GM12892 (cell line): ENCODE measurements around the gene FAM151A. TPM values are rescaled to one million over a fixed set of nuclear protein-coding genes. Genes with fewer than 3 reads are reported as not detected.

Experiments
- DNase-seq: peaks from one replicate; pipeline ENCODE4 v3.0.0; 2011; ENCODE audit not compliant: insufficient read length
- FAIRE-seq: peaks from 2 replicates; lab custom pipeline; 2011; peaks lifted over from hg19 to GRCh38; lab: Jason Lieb, UNC
- POLR2A ChIP-seq: IDR thresholded peaks from 2 replicates; pipeline ENCODE4 v1.6.1; 2011; ENCODE audit warnings: low read depth, low read length, control low read depth
- POLR2AphosphoS5 ChIP-seq: IDR thresholded peaks from 2 replicates; pipeline ENCODE4 v1.6.1; 2011; ENCODE audit warnings: low read depth, low read length, control low read depth
- TAF1 ChIP-seq: IDR thresholded peaks from 2 replicates; pipeline ENCODE4 v1.6.1; 2011; ENCODE audit warnings: low read depth, mild to moderate bottlenecking, control low read depth, low read length, borderline replicate concordance
- polyA plus RNA-seq: library from polyadenylated mRNA; unstranded; fragments of >200 nt; gene quantifications from one replicate; pipeline ENCODE4 v1.2.1, GENCODE V29; 2012; ENCODE audit warnings: missing spikeins, inconsistent platforms; ENCODE audit not compliant: missing spikeins

The FAM151A gene
- not detected for polyA plus RNA-seq

GRCh38 chr1:54623216-54624007, at the start of gene FAM151A:
Gene FAM151A (minus strand): TSS chr1:54623525. CDS start chr1:54623395, 130 bp downstream.
- FAIRE-seq (no peak), DNase-seq (no peak)
- TF ChIP-seq POLR2A (no peak), TAF1 (no peak), POLR2AphosphoS5 (no peak)

GRCh38 chr1:54671985-54672608, 48.8 kb upstream of the FAM151A start:
- DNase-seq (peak; percentile 53), FAIRE-seq (peak; percentile 94)
- TF ChIP-seq POLR2AphosphoS5 (no peak), POLR2A (no peak), TAF1 (no peak)

GRCh38 chr1:54668567-54668966, 45.2 kb upstream of the FAM151A start:
- TF ChIP-seq TAF1 (no peak), POLR2AphosphoS5 (no peak), POLR2A (no peak)
- DNase-seq (no peak), FAIRE-seq (no peak)

GRCh38 chr1:54667797-54668196, 44.5 kb upstream of the FAM151A start:
- no peak for FAIRE-seq
- TF ChIP-seq POLR2AphosphoS5 (no peak), TAF1 (no peak), POLR2A (no peak)
- no peak for DNase-seq

GRCh38 chr1:54666333-54666732, 43.0 kb upstream of the FAM151A start:
- TF ChIP-seq POLR2AphosphoS5 (no peak), POLR2A (no peak), TAF1 (no peak)
- FAIRE-seq: no peak
- DNase-seq: no peak

GRCh38 chr1:54665852-54666251, 42.5 kb upstream of the FAM151A start:
- FAIRE-seq (no peak), DNase-seq (no peak)
- no peak for TF ChIP-seq POLR2A
- no peak for TF ChIP-seq POLR2AphosphoS5
- TF ChIP-seq TAF1: no peak

- DNase-seq (no peak), FAIRE-seq (no peak)
- TF ChIP-seq POLR2A (no peak), TAF1 (no peak), POLR2AphosphoS5 (no peak)
These were observed 41.0 kb upstream of the FAM151A start for GRCh38 chr1:54664364-54664763.

- TF ChIP-seq POLR2A (no peak), TAF1 (no peak), POLR2AphosphoS5 (no peak)
- DNase-seq (no peak), FAIRE-seq (no peak)
These were observed 40.4 kb upstream of the FAM151A start for GRCh38 chr1:54663725-54664124.

GRCh38 chr1:54658164-54658913, 35.0 kb upstream of the FAM151A start:
- FAIRE-seq (no peak), DNase-seq (no peak)
- TF ChIP-seq POLR2AphosphoS5 (no peak), TAF1 (no peak), POLR2A (no peak)

- TF ChIP-seq TAF1 (no peak), POLR2A (no peak), POLR2AphosphoS5 (no peak)
- no peak for DNase-seq
- no peak for FAIRE-seq
These were observed 29.7 kb upstream of the FAM151A start for GRCh38 chr1:54653036-54653435.

- TF ChIP-seq POLR2A (no peak), TAF1 (no peak), POLR2AphosphoS5 (no peak)
- FAIRE-seq (no peak), DNase-seq (no peak)
These were observed 28.8 kb upstream of the FAM151A start for GRCh38 chr1:54652168-54652567.
